AG09309 (cell line): ENCODE data around the gene CDKN2B.
"Not testable (repeated sequence)": the region's sequence is repeated elsewhere in the genome, so short reads cannot be mapped to it uniquely, and the experiment has no call there.

ENCODE experiments used
- DNase-seq: peaks from one replicate; pipeline ENCODE4 v3.0.0-alpha.2; 2010; ENCODE audit warnings: low read depth
- H3K4me3 ChIP-seq: 2 replicates; pipeline ENCODE4 v1.5.1; 2011; ENCODE audit warnings: mild to moderate bottlenecking, low read depth, low read length, moderate library complexity; ENCODE audit not compliant: control insufficient read depth
- TF ChIP-seq, protein P1 (sequence below): IDR thresholded peaks from 2 replicates; pipeline ENCODE4 v1.5.1; 2011; ENCODE audit warnings: mild to moderate bottlenecking, low read depth, low read length, inconsistent platforms; ENCODE audit not compliant: insufficient read depth, control insufficient read depth; ENCODE audit errors: missing control alignments

Gene CDKN2B, protein sequence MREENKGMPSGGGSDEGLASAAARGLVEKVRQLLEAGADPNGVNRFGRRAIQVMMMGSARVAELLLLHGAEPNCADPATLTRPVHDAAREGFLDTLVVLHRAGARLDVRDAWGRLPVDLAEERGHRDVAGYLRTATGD

DNA sequence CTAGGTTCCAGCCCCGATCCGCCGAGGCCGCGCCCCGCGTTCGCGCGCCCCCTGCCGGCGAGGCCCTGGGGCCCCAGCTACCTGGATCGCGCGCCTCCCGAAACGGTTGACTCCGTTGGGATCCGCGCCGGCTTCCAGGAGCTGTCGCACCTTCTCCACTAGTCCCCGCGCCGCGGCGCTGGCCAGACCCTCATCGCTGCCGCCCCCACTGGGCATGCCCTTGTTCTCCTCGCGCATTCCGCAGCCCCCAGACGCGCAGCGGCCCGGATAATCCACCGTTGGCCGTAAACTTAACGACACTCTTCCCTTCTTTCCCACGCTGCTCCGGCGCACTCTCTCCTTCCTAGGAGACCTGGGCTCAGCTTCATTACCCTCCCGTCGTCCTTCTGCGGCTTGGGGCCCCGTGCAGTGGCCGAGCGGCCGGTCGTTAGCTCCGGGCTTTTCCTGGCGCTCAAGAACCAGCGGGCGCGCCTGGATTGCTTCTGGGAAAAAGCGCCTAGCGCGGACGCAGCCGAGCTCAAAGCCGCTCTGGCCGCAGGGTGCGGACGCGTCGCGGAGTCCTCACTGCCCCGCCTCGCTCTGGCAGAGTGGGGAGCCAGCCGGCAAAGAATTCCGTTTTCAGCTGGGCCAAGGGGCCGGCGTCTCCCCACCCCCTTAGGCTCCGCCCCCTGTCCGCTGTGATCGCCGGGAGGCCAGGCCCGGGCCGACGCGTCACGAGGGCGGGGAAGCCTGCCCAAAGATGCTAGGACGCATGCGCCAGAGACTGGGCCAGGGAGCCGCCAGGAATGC lies at the start of gene CDKN2B:
Gene CDKN2B (minus strand): TSS at position 589 of the 789 bp plus-strand sequence. CDS start 352 bp downstream, at position 237.
- peak; percentile 87 for DNase-seq
- TF ChIP-seq, protein P1, sequence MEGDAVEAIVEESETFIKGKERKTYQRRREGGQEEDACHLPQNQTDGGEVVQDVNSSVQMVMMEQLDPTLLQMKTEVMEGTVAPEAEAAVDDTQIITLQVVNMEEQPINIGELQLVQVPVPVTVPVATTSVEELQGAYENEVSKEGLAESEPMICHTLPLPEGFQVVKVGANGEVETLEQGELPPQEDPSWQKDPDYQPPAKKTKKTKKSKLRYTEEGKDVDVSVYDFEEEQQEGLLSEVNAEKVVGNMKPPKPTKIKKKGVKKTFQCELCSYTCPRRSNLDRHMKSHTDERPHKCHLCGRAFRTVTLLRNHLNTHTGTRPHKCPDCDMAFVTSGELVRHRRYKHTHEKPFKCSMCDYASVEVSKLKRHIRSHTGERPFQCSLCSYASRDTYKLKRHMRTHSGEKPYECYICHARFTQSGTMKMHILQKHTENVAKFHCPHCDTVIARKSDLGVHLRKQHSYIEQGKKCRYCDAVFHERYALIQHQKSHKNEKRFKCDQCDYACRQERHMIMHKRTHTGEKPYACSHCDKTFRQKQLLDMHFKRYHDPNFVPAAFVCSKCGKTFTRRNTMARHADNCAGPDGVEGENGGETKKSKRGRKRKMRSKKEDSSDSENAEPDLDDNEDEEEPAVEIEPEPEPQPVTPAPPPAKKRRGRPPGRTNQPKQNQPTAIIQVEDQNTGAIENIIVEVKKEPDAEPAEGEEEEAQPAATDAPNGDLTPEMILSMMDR: peak; percentile 65
- H3K4me3 ChIP-seq: peak within 1 kb of the TSS; percentile 64

DNA sequence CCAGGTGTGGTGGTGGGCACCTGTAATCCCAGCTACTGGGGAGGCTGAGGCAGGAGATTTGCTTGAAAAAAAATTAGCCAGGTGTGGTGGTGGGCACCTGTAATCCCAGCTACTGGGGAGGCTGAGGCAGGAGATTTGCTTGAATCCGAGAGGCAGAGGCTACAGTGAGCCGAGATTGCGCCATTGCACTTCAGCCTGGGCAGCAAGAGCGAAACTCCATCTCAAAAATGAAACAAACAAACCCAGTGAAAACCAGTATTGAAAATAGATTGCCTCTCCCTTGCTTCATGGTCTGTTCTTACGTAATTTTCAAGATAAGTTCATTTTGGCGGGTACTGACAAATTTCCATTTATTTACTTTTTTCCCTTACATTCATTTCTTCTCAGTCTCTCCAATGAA lies 48.9 kb upstream of the CDKN2B start:
- H3K4me3 ChIP-seq, DNase-seq: not testable (repeated sequence)

DNA sequence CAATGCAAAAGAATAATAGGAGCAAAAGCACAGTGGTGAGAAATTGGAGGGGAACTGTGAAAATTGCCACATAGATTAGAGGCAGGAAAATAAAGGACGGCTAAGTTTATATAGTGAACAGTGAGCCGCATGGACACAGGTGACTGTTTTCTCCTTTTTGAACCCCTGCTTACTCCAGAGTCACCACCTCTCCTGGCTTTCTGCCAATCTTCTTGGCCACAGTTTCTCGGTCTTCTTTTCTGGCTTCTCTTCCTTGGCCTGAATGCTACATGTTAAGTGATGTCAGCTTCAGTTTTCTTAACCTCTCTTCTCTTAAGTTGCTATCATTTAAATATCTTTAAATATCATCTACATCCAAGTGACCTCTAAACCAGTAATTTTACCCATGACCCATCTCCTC lies 47.3 kb upstream of the CDKN2B start:
- H3K4me3 ChIP-seq: no peak overlapping the region
- DNase-seq: no peak
- TF ChIP-seq, protein P1: no peak

DNA sequence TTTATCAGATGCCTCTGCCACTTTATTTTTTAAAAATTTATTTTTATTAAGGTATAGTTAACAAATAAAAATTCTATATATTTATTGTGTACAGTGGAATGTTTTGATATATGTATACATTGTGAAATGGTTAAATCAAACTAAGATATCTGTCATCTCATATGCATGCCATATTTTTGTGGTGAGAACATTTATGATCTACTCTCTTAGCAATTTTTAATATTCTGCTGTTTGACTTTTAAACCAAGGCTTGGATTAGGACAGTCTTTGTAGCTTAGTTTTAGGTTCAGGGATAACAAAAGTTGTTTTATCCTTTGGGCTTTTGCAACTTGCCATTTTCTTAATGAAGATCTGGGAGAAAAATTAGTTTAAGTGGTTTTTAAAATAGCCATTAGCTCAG lies 46.0 kb upstream of the CDKN2B start:
- H3K4me3 ChIP-seq: no peak overlapping the region
- no peak for DNase-seq
- TF ChIP-seq, protein P1: no peak

DNA sequence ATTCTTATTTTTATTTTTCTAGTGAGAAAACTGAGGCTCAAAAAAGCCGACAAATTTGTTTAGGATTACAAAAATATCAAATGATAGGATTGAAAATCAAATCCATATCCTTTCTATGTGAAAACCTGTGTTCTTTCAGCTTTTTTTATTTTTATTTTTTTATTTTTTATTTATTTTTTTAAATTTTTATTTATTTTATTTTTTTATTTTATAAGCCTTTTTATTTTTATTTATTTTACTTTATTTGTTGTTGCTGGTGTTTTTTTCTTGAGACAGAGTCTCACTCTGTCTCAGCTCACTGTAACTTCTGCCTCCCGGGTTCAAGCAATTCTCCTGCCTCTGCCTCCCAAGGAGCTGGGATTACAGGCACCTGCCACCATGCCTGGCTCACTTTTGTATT lies 45.4 kb upstream of the CDKN2B start:
- DNase-seq: no peak
- TF ChIP-seq, protein P1: no peak
- no peak overlapping the region for H3K4me3 ChIP-seq

DNA sequence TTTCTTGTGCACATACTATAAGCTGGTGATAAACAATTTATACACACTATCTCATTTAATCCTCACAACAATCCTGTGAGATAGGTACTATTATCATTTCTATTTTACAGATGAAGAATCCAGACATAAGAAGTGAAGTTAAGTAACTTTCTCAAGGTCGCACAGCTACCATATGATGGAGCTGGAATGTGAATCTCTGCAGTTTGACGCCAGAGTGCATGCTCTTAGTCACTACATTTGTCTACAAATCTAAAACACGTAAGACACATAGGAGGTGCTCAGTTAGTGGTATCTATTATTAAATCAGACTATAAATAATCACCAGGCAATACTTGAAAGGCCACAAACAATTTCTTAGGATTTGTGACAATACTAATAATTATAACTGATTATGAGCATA lies 45.0 kb upstream of the CDKN2B start:
- TF ChIP-seq, protein P1: no peak
- no peak overlapping the region for H3K4me3 ChIP-seq
- no peak for DNase-seq

DNA sequence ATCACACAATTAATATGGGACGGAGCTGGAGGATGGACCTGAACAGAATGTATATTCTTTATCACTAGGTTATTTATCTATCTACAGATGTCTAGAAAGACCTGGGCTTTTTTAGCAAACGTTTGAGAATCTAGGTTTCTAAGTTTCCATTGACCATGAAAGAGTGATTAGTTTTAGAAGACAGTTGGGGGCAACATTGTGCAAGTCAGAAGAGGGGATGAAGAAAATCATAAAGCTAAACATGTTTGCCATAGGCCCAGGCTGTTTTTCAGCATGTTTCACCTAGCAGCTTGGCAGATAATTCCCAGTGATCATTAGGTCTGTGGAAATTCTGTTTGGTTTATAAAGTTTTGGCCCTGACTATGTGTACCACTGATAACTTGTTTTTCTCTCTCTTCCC lies 44.1 kb upstream of the CDKN2B start:
- TF ChIP-seq, protein P1: no peak
- no peak overlapping the region for H3K4me3 ChIP-seq
- no peak for DNase-seq
